Fibroblast of the aortic adventitia (primary cell): ENCODE measurements around the gene MYH10. TPM values are rescaled to one million over a fixed set of nuclear protein-coding genes. Genes with fewer than 3 reads are reported as not detected.

Experiments used
- DNase-seq: peaks from one replicate; pipeline ENCODE4 v3.0.0-alpha.2; 2010; ENCODE audit warnings: low read depth
- H3K4me3 ChIP-seq: 2 replicates; pipeline ENCODE4 v1.5.1; 2011; ENCODE audit warnings: low read depth, mild to moderate bottlenecking, control low read depth, low read length, moderate library complexity
- total RNA-seq: library from RNA; depleted of rRNA; stranded (reverse); fragments of >200 nt; gene quantifications from 2 replicates; pipeline ENCODE4 v1.2.3, GENCODE V29; 2012; ENCODE audit warnings: low replicate concordance
- TF ChIP-seq, protein P1 (sequence below): IDR thresholded peaks from 2 replicates; pipeline ENCODE4 v1.5.1; 2011; ENCODE audit warnings: mild to moderate bottlenecking, low read length, control low read depth, inconsistent platforms; ENCODE audit not compliant: insufficient read depth

Gene MYH10
- total RNA-seq, 1 donor, result 85.7 TPM

DNA sequence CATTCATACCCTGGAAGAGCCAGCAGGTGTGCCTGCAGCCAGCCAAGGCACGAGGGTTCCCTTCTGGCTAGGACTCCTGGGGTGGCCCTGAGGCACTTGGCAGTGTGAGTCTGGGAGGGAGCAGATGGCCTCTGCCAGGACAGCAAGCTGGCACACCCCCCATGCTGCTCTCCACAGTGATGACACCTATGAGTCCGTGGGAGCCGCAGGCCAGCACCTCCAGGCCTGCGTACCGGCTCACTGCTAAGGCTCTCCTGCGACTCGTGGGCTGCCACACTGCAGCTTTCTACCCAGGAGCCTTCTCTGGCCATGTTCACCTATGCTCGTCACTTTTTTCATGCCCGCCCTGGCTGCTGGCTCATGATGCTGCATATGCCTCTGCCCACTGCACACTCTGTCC lies 126.7 kb downstream of the MYH10 start:
- no peak for DNase-seq
- TF ChIP-seq, protein P1, sequence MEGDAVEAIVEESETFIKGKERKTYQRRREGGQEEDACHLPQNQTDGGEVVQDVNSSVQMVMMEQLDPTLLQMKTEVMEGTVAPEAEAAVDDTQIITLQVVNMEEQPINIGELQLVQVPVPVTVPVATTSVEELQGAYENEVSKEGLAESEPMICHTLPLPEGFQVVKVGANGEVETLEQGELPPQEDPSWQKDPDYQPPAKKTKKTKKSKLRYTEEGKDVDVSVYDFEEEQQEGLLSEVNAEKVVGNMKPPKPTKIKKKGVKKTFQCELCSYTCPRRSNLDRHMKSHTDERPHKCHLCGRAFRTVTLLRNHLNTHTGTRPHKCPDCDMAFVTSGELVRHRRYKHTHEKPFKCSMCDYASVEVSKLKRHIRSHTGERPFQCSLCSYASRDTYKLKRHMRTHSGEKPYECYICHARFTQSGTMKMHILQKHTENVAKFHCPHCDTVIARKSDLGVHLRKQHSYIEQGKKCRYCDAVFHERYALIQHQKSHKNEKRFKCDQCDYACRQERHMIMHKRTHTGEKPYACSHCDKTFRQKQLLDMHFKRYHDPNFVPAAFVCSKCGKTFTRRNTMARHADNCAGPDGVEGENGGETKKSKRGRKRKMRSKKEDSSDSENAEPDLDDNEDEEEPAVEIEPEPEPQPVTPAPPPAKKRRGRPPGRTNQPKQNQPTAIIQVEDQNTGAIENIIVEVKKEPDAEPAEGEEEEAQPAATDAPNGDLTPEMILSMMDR, result no peak
- H3K4me3 ChIP-seq, result no peak overlapping the region

- DNase-seq, result peak; percentile 12
- TF ChIP-seq, protein P1, result no peak
- H3K4me3 ChIP-seq, result no peak overlapping the region
Measured at GRCh38 chr17:8503368-8503767, 127.2 kb downstream of the MYH10 start.

DNA sequence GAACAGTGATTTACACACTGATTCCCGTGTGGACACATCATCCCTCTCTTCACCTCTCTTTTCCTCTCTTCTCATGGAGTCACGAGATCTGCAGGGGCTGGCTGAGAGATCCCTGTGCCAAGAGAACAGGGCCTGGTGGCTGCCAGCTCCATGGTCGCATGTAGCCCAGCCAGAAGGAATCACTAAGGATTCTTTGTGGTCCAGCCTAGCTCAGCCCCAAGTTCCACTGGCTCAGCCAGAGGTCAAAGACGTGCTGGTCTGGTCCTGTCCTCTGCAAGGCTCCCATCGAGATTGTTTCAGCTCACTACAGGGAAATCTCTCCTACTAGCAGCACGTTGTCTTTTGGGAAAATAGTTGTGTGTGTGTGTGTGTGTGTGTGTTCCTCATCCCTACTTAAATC lies 128.4 kb downstream of the MYH10 start:
- TF ChIP-seq, protein P1, result no peak

GRCh38 chr17:8500609-8501008 lies 129.9 kb downstream of the MYH10 start:
- DNase-seq, result no peak

More for the DNA sequence above, 128.4 kb downstream of the MYH10 start:
- DNase-seq, result no peak
- no peak overlapping the region for H3K4me3 ChIP-seq

DNA sequence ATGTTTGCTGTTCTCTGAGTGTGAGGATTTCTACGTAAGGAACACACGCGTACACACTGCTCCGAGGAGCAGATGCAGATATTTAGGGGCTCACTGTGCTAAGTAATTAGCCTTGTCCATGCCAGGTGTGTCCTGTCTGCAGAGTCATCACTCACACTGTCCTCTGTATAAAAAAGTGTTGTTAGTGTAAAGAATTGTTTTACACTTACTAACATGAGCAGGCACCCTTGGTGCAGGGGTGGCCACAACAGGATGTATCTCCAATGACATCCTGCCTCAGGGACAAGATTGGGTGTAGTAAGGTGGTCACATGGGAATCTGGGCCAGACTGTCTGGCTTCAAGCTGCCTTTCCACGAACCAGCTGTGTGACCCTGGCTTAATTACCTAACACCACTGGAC lies 130.9 kb downstream of the MYH10 start:
- TF ChIP-seq, protein P1, result no peak
- DNase-seq, result no peak
- H3K4me3 ChIP-seq, result no peak overlapping the region

More at GRCh38 chr17:8500609-8501008, 129.9 kb downstream of the MYH10 start:
- H3K4me3 ChIP-seq, result no peak overlapping the region
- TF ChIP-seq, protein P1, result no peak

- TF ChIP-seq, protein P1, result no peak
- H3K4me3 ChIP-seq, result no peak overlapping the region
- no peak for DNase-seq
Measured at GRCh38 chr17:8499171-8499570, 131.4 kb downstream of the MYH10 start.

DNA sequence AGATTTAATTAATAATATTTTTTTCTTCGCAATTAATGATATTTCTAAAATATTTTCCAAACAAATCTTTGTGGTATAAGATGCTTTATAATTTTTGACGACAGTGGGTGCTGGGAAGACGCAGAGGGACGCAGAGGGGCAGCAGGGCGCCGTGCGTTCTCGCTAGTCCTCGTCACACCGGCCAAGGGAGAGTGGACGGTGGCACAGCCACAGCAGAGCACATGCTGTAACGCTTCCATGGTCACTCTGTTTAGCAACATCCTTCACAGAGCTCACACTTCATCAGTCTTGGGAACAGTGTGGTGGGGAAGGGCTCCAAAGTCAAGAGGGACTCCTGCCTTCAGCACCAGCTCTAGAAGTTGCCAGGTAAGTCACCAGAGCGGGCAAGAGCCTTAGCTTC lies 134.4 kb downstream of the MYH10 start:
- DNase-seq, result no peak
- no peak overlapping the region for H3K4me3 ChIP-seq
- TF ChIP-seq, protein P1, result no peak
